Endothelial cell of umbilical vein (primary cell): ENCODE data around the gene AK8. TPM values are rescaled to one million over a fixed set of nuclear protein-coding genes. Genes with fewer than 3 reads are reported as not detected.

Experiments
- BruUV-seq: library from RNA; stranded (reverse); fragments of 400-500 nt; replicated peaks from 2 replicates; lab custom pipeline; 2021; lab: Mats Ljungman, UMichigan
- CTCF ChIA-PET: fragments of 300-600, 350-600 bp; sonication (Branson Sonifier 250); formaldehyde crosslinking; loops from one replicate; lab custom pipeline; 2021; ENCODE audit warnings: antibody characterized with exemption, inconsistent platforms; lab: Charles Lee
- POLR2A ChIA-PET: fragments of 300-600, 350-600 bp; sonication (Branson Sonifier 250); formaldehyde crosslinking; loops from one replicate; lab custom pipeline; 2021; ENCODE audit warnings: antibody characterized with exemption, inconsistent platforms; lab: Charles Lee
- DNase-seq: peaks from one replicate; pipeline ENCODE4 v3.0.0-alpha.2; 2011; ENCODE audit warnings: low read depth, low spot score
- FAIRE-seq: peaks from 2 replicates; lab custom pipeline; 2011; peaks lifted over from hg19 to GRCh38; lab: Jason Lieb, UNC
- H2AFZ ChIP-seq: 2 replicates; pipeline ENCODE4 v1.6.0; 2012; ENCODE audit warnings: low read depth, low read length, control low read depth, inconsistent platforms
- H3K27ac ChIP-seq: 2 replicates; pipeline ENCODE4 v1.5.1; 2011; ENCODE audit warnings: low read depth, mild to moderate bottlenecking, control low read depth, low read length, moderate library complexity; ENCODE audit not compliant: insufficient read depth
- H3K27me3 ChIP-seq, 2 experiments: 2 replicates each; pipeline versions ENCODE4 v1.6.0 to v1.6.1; 2011; ENCODE audit warnings: low read length in 2 of 2, mixed read lengths in 1 of 2; ENCODE audit not compliant: control insufficient read depth in 2 of 2, insufficient read depth in 2 of 2
- H3K36me3 ChIP-seq, 2 experiments: 2 replicates in 1 of 2; 3 replicates in 1 of 2; pipeline ENCODE4 v1.5.1; 2011; ENCODE audit warnings: low read length in 2 of 2, mild to moderate bottlenecking in 1 of 2, moderate library complexity in 1 of 2; ENCODE audit not compliant: control insufficient read depth in 2 of 2, insufficient read depth in 2 of 2; ENCODE audit errors: extremely low read depth in 1 of 2
- H3K4me1 ChIP-seq: 3 replicates; pipeline ENCODE4 v1.5.1; 2011; ENCODE audit warnings: mild to moderate bottlenecking, low read length; ENCODE audit not compliant: control insufficient read depth, insufficient read depth; ENCODE audit errors: extremely low read depth
- H3K4me2 ChIP-seq: 2 replicates; pipeline ENCODE4 v1.6.1; 2011; ENCODE audit warnings: low read length, control low read depth, mixed read lengths; ENCODE audit not compliant: insufficient read depth
- H3K4me3 ChIP-seq, 3 experiments: fragments of 200-600 bp in 1 of 3; sonication (generic), shearing (Covaris generic) in 1 of 3; replicated peaks in 1 of 3; 2 replicates each; pipeline ENCODE4 v1.5.1; 2011 to 2016; ENCODE audit warnings: control low read depth in 3 of 3, low read length in 3 of 3, mild to moderate bottlenecking in 2 of 3, inconsistent platforms in 1 of 3, low read depth in 1 of 3, moderate library complexity in 1 of 3; ENCODE audit not compliant: insufficient read depth in 1 of 3
- H3K79me2 ChIP-seq: 2 replicates; pipeline ENCODE4 v1.6.0; 2012; ENCODE audit warnings: low read length, inconsistent platforms; ENCODE audit not compliant: control insufficient read depth, insufficient read depth
- H3K9ac ChIP-seq: replicated peaks from 2 replicates; pipeline ENCODE3; 2011; ENCODE audit warnings: low read length, control low read depth; ENCODE audit not compliant: insufficient read depth; ENCODE audit errors: extremely low read depth
- H3K9me1 ChIP-seq: replicated peaks from 3 replicates; pipeline ENCODE4 v1.6.0; 2011; ENCODE audit warnings: mild to moderate bottlenecking, low read length; ENCODE audit not compliant: control insufficient read depth, insufficient read depth; ENCODE audit errors: extremely low read depth
- H3K9me3 ChIP-seq: replicated peaks from 2 replicates; pipeline ENCODE4 v1.5.1; 2012; ENCODE audit warnings: low read length, inconsistent platforms; ENCODE audit not compliant: control insufficient read depth, insufficient read depth
- H4K20me1 ChIP-seq: replicated peaks from 2 replicates; pipeline ENCODE3; 2011; ENCODE audit warnings: mild to moderate bottlenecking, low read length; ENCODE audit not compliant: control insufficient read depth, insufficient read depth; ENCODE audit errors: extremely low read depth
- EZH2 ChIP-seq: IDR thresholded peaks from 2 replicates; pipeline ENCODE4 v1.6.1; 2012; ENCODE audit warnings: borderline replicate concordance, low read depth, mild to moderate bottlenecking, moderate library complexity, low read length, inconsistent platforms; ENCODE audit not compliant: severe bottlenecking
- FOS ChIP-seq: IDR thresholded peaks from 2 replicates; pipeline ENCODE4 v1.6.1; 2011; ENCODE audit warnings: mild to moderate bottlenecking, low read length, moderate library complexity, borderline replicate concordance; ENCODE audit not compliant: insufficient read depth
- GATA2 ChIP-seq: IDR thresholded peaks from 2 replicates; pipeline ENCODE4 v1.7.0; 2011; ENCODE audit warnings: low read depth, mild to moderate bottlenecking, moderate library complexity, mixed read lengths, low read length; ENCODE audit not compliant: insufficient read length, insufficient read depth
- JUN ChIP-seq: IDR thresholded peaks from 2 replicates; pipeline ENCODE4 v1.6.1; 2011; ENCODE audit warnings: borderline replicate concordance, low read depth; ENCODE audit not compliant: insufficient read length, insufficient read depth
- MYC ChIP-seq: IDR thresholded peaks from one replicate; pipeline ENCODE4 v1.6.1; 2011; ENCODE audit warnings: mild to moderate bottlenecking, low read depth, low read length
- POLR2A ChIP-seq: IDR thresholded peaks from 2 replicates; pipeline ENCODE4 v1.6.1; 2012; ENCODE audit warnings: low read depth, mild to moderate bottlenecking, control low read depth, low read length
- POLR2AphosphoS5 ChIP-seq: IDR thresholded peaks from 2 replicates; pipeline ENCODE4 v1.6.1; 2012; ENCODE audit warnings: low read depth, mild to moderate bottlenecking, control low read depth, low read length, moderate library complexity; ENCODE audit not compliant: insufficient read depth
- dilution Hi-C: fragments of 300-500 bp; cut with MboI; formaldehyde crosslinking; loops from one replicate; pipeline ENCODE4 v1.15.0; 2019; ENCODE audit warnings: low sequenced_read_pairs; ENCODE audit not compliant: extremely low pct_ligation_motif_present
- intact Hi-C: fragments of 100-400 bp; cut with micrococcal nuclease; formaldehyde crosslinking; loops from one replicate; pipeline ENCODE4 v1.10.0; 2022
- polyA plus RNA-seq, 4 experiments: library from polyadenylated mRNA; depleted of rRNA in 3 of 4; stranded (reverse) in 3 of 4; unstranded in 1 of 4; fragments of >200 nt; gene quantifications; 2 replicates each; pipeline versions ENCODE4 v1.2.1 to v1.2.3, GENCODE V29; 2011 to 2012; ENCODE audit warnings: missing spikeins in 1 of 4
- total RNA-seq: library from RNA; stranded (reverse); gene quantifications from 2 replicates; pipeline ENCODE4 v1.2.3, GENCODE V29; 2021
- TF ChIP-seq, protein P1 (sequence below), 2 donors: IDR thresholded peaks; 1 replicate in 1 of 2; 2 replicates in 1 of 2; pipeline ENCODE4 v1.5.1; 2011; ENCODE audit warnings: low read length in 2 of 2, mild to moderate bottlenecking in 2 of 2, moderate library complexity in 2 of 2, control low read depth in 1 of 2, inconsistent platforms in 1 of 2, low read depth in 1 of 2; ENCODE audit not compliant: insufficient read depth in 1 of 2; ENCODE audit errors: extremely low read depth in 1 of 2
- TF ChIP-seq, protein P2 (sequence below): IDR thresholded peaks from 2 replicates; pipeline ENCODE4 v1.6.1; 2011; ENCODE audit not compliant: insufficient read depth, insufficient read length

Gene AK8
- total and polyA plus RNA-seq, 2 donors (not counting 3 experiments of a cell fraction or from before 2014, with no cell fraction given): 0.06 TPM; not detected in 1

DNA sequence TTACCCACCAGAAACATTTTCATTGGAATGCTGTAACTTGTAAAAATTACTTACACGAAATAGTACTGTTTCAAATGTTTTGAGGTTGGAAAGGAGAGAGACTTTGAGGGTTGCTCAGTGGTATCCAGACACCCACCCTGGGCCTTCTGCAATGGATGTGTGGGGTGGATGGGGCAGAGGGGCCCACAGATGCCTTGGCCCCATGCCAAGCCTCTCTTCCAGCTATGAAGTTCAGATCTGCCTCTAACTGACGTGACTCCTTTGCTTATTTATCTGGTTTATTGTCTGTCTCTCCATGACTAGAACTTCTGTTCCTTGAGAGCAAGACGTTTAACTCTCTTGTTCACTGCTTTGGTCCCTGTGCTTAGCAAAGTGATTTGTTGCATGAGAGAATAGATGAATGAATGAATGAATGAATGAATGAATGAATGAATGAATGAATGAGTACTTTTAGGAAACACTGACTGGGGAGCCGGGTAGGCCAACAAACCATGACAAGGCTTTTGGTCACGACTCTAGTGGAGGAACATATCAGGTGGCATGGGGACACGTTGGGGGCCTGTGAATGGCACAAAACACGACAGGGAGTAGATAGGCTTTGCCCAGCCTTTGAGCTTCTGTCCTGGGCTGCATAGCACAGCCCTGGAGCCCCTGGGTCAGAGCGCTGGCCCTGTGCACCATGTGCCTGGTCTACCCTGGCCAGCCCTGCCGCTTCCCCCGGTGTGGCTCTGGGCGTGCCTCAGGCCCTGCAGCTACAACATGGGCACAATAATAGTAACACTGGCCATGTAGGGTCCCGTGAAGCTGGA, 31.8 kb downstream of the AK8 start:
- no peak for TF ChIP-seq FOS
- TF ChIP-seq MYC: no peak
- TF ChIP-seq, protein P1, sequence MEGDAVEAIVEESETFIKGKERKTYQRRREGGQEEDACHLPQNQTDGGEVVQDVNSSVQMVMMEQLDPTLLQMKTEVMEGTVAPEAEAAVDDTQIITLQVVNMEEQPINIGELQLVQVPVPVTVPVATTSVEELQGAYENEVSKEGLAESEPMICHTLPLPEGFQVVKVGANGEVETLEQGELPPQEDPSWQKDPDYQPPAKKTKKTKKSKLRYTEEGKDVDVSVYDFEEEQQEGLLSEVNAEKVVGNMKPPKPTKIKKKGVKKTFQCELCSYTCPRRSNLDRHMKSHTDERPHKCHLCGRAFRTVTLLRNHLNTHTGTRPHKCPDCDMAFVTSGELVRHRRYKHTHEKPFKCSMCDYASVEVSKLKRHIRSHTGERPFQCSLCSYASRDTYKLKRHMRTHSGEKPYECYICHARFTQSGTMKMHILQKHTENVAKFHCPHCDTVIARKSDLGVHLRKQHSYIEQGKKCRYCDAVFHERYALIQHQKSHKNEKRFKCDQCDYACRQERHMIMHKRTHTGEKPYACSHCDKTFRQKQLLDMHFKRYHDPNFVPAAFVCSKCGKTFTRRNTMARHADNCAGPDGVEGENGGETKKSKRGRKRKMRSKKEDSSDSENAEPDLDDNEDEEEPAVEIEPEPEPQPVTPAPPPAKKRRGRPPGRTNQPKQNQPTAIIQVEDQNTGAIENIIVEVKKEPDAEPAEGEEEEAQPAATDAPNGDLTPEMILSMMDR (IDR thresholded peaks at IDR 0.05; ENCODE audit: extremely low read depth in 1 of 2, insufficient read depth in 1 of 2, low read depth in 1 of 2, low read length in 2 of 2): no peak
- TF ChIP-seq POLR2AphosphoS5: no peak
- no peak for TF ChIP-seq POLR2A
- TF ChIP-seq JUN: no peak
- TF ChIP-seq, protein P2, sequence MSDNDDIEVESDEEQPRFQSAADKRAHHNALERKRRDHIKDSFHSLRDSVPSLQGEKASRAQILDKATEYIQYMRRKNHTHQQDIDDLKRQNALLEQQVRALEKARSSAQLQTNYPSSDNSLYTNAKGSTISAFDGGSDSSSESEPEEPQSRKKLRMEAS: no peak
- TF ChIP-seq EZH2: no peak
- no peak for TF ChIP-seq GATA2
- no peak overlapping the region for H3K4me2 ChIP-seq
- dilution Hi-C loops (no loop called here), intact Hi-C loops (no loop called here)
- H3K27me3 ChIP-seq: no peaks in the 10 kb centered on the region
- no peaks in the 10 kb centered on the region for H4K20me1 ChIP-seq
- POLR2A ChIA-PET: interaction anchor here (0.8 kb wide), 1 partner anchor 403 kb away, joined by 3 read pairs; no protein-coding TSS in a partner anchor
- no peaks in the 10 kb centered on the region for H3K9me1 ChIP-seq
- CTCF ChIA-PET: interaction anchor here (0.6 to 1.1 kb wide), 2 partner anchors 14 to 18 kb away, joined by 3 to 4 read pairs; no protein-coding TSS in a partner anchor
- no peaks in the 10 kb centered on the region for H3K79me2 ChIP-seq
- no peak overlapping the region for H2AFZ ChIP-seq
- H3K27ac ChIP-seq: no peak overlapping the region
- no peak overlapping the region for H3K4me3 ChIP-seq
- H3K4me1 ChIP-seq: no peaks in the 10 kb centered on the region
- no peak overlapping the region for H3K9ac ChIP-seq
- no peak for DNase-seq
- H3K36me3 ChIP-seq: no peaks in the 10 kb centered on the region
- FAIRE-seq: no peak
- BruUV-seq: no TSS peak
- no peaks in the 10 kb centered on the region for H3K9me3 ChIP-seq
